LNCaP clone FGC (cell line): Measurements from ENCODE around the gene HS6ST2.

ENCODE experiments used
- DNase-seq: peaks from one replicate; pipeline ENCODE4 v3.0.0-alpha.2; 2011; ENCODE audit warnings: low read depth
- H3K4me3 ChIP-seq: 2 replicates; pipeline ENCODE4 v1.5.1; 2011; ENCODE audit warnings: mild to moderate bottlenecking, low read depth, low read length, control low read depth
- CTCF ChIP-seq: IDR thresholded peaks from 2 replicates; pipeline ENCODE4 v1.5.1; 2012; ENCODE audit warnings: mild to moderate bottlenecking; ENCODE audit not compliant: control insufficient read depth, insufficient read depth; ENCODE audit errors: extremely low read depth

Gene HS6ST2

DNA sequence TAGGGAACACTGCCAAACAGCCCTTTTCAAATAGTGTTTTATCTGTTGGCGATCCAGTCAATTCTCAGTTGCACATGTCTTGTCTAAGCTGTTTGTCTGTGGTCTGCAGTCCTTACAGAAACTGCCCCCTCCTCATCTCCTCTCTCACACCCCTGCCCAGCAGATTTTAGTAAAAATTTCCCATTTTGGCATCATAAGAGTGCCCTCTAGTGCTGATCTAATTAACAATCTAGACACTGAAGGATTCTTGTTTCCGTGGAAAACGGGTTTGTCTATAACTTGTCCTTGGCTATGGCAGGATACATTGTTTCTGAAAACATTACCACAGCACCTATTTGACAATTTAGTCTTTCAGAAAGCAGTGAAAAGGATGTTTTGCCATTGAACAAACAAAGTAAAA lies 242.4 kb downstream of the HS6ST2 start:
- no peak overlapping the region for H3K4me3 ChIP-seq
- DNase-seq, result no peak
- TF ChIP-seq CTCF, result peak; percentile 43; the same call in 1 of the 2 replicates

- TF ChIP-seq CTCF, result no peak
- no peak for DNase-seq
- no peak overlapping the region for H3K4me3 ChIP-seq
Measured at GRCh38 chrX:132714913-132715312, 243.5 kb downstream of the HS6ST2 start.

GRCh38 chrX:132712350-132712749 lies 246.1 kb downstream of the HS6ST2 start:
- H3K4me3 ChIP-seq, result no peak overlapping the region
- DNase-seq, result no peak
- no peak for TF ChIP-seq CTCF

DNA sequence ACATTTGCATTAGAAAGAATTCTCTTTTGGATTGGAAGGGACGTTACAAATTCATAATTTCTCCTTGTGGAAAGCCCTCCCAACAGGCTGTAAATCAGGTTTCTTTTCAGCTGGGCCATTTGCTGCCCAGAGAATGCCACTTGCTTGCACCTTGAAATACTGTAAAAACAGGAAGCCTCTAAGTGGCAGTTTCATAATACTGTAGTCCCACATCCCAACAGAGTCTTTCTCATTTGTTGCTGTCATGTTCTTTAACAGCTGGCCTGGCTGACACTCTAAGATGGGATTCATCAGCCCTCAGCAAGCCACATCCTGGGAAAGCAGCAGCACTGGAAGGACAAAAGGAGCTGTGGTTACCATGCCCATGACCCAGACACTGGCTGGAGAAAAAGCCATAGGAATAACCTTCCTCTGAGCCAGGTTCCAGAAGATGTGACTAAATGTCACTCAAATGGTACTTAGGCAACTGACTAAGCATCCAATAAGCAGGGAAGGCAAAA lies 247.7 kb downstream of the HS6ST2 start:
- TF ChIP-seq CTCF, result no peak
- H3K4me3 ChIP-seq, result no peak overlapping the region
- no peak for DNase-seq

- no peak for TF ChIP-seq CTCF
- no peak for DNase-seq
- H3K4me3 ChIP-seq, result no peak overlapping the region
Measured at GRCh38 chrX:132708529-132708928, 249.9 kb downstream of the HS6ST2 start.

GRCh38 chrX:132704769-132705168 lies 253.7 kb downstream of the HS6ST2 start:
- TF ChIP-seq CTCF, result no peak
- no peak for DNase-seq
- H3K4me3 ChIP-seq, result no peak overlapping the region

GRCh38 chrX:132694382-132694781 lies 264.0 kb downstream of the HS6ST2 start:
- TF ChIP-seq CTCF, result no peak
- no peak for DNase-seq
- H3K4me3 ChIP-seq, result no peak overlapping the region
